K562 (cell line): Measurements from ENCODE around the gene ATMIN. TPM values are rescaled to one million over a fixed set of nuclear protein-coding genes. Genes with fewer than 3 reads are reported as not detected.

Source experiments
- HNRNPL ChIP-seq: fragments of 200-400 bp; formaldehyde crosslinking; IDR thresholded peaks from 2 replicates; pipeline ENCODE4 v1.6.1; 2017; ENCODE audit warnings: low read depth, mild to moderate bottlenecking, low read length
- IFI16 ChIP-seq: fragments of 250-450 bp; sonication (Bioruptor Pico); IDR thresholded peaks from 2 replicates; pipeline ENCODE4 v2.1.2; 2022; ENCODE audit warnings: mild to moderate bottlenecking, inconsistent platforms
- MAZ ChIP-seq, 2 experiments: fragments of 450-650 bp in 1 of 2; sonication (generic) in 1 of 2; formaldehyde crosslinking; IDR thresholded peaks in 1 of 2; conservative IDR thresholded peaks in 1 of 2; 2 replicates each; pipeline versions ENCODE4 v1.4.0 to v1.5.0; 2020; ENCODE audit warnings: mild to moderate bottlenecking in 1 of 2, missing genetic modification reagents in 1 of 2
- MITF ChIP-seq: IDR thresholded peaks from 2 replicates; pipeline ENCODE4 v1.6.1; 2014; ENCODE audit warnings: antibody characterized with exemption
- SAP30 ChIP-seq: fragments of 200-600 bp; sonication (generic); IDR thresholded peaks from 2 replicates; pipeline ENCODE4 v1.6.1; 2012; ENCODE audit warnings: borderline replicate concordance, low read depth, mild to moderate bottlenecking, moderate library complexity, low read length, control low read depth, inconsistent platforms; ENCODE audit not compliant: insufficient read depth, poor library complexity, severe bottlenecking
- ZBTB33 ChIP-seq: sonication (generic); formaldehyde crosslinking; IDR thresholded peaks from 2 replicates; pipeline ENCODE4 v1.8.1; 2023; ENCODE audit warnings: mild to moderate bottlenecking, missing genetic modification reagents
- ZBTB40 ChIP-seq, 2 experiments: fragments of 450-650 bp in 1 of 2; sonication (generic) in 1 of 2; formaldehyde crosslinking in 1 of 2; IDR thresholded peaks; 2 replicates each; pipeline versions ENCODE4 v1.7.1 to v1.9.0; 2016 to 2022; ENCODE audit warnings: inconsistent platforms in 1 of 2, mild to moderate bottlenecking in 1 of 2, missing genetic modification reagents in 1 of 2
- ZBTB9 ChIP-seq: fragments of 450-650 bp; formaldehyde crosslinking; IDR thresholded peaks from 2 replicates; pipeline ENCODE4 v1.4.0; 2020; ENCODE audit warnings: mild to moderate bottlenecking, moderate library complexity
- polyA plus RNA-seq, 8 experiments: library from polyadenylated mRNA; depleted of rRNA in 4 of 8; stranded (reverse) in 5 of 8; unstranded in 3 of 8; fragments of >200 nt; fragmentation: Nextera tagmentation in 2 of 8; fragmentation: Illumina TruSeq in 1 of 8; extraction: Ambion mirVana in 2 of 8; extraction: Trizol in 1 of 8; gene quantifications; 2 replicates each; pipeline versions ENCODE4 v1.2.1 to v1.2.3, GENCODE V29; 2011 to 2014; ENCODE audit warnings: inconsistent platforms in 1 of 8, missing spikeins in 1 of 8
- total RNA-seq, 7 experiments: library from RNA; depleted of rRNA in 6 of 7; stranded (reverse); fragments of >200 nt in 6 of 7; fragmentation: Illumina TruSeq in 2 of 7; extraction: Trizol in 2 of 7; gene quantifications; 2 replicates each; pipeline versions ENCODE4 v1.2.1 to v1.2.3, GENCODE V29; 2011 to 2021; ENCODE audit warnings: low replicate concordance in 1 of 7

Gene ATMIN
- total and polyA plus RNA-seq, 9 of the 15 experiments (the other 6 are each of a cell fraction or from before 2014, with no cell fraction given): 6.7 to 40.9 (median 23.4) TPM

GRCh38 chr16:81077076-81077940 lies 41.7 kb downstream of the ATMIN start, which contains the start of gene C16orf46 (continued):
- peak; percentile 97 for TF ChIP-seq ZBTB40 (IDR thresholded peaks at IDR 0.05)
- TF ChIP-seq ZBTB40 (CRISPR knock-in tag; IDR thresholded peaks at IDR 0.05): no peak
- TF ChIP-seq HNRNPL: no peak
- peak; percentile 9; the same call in 1 of the 2 replicates for TF ChIP-seq ZBTB33 (CRISPR knock-in tag)
- peak; percentile 98 for TF ChIP-seq SAP30
- peak in 1 of 2 experiments; percentile 89; a peak in 3 of 4 replicates for TF ChIP-seq MAZ (CRISPR knock-in tag; conservative IDR thresholded peaks at IDR 0.05 in 1 of 2, IDR thresholded peaks at IDR 0.05 in 1 of 2)
- TF ChIP-seq ZBTB9 (CRISPR knock-in tag): peak; percentile 77; the same call in 1 of the 2 replicates
- TF ChIP-seq MITF: no peak
- no peak for TF ChIP-seq IFI16 (CRISPR knock-in tag)
